Endothelial cell of umbilical vein (primary cell): ENCODE measurements around the gene OR1M1. TPM values are rescaled to one million over a fixed set of nuclear protein-coding genes. Genes with fewer than 3 reads are reported as not detected.

ENCODE experiments used
- BruUV-seq: library from RNA; stranded (reverse); fragments of 400-500 nt; replicated peaks from 2 replicates; lab custom pipeline; 2021; lab: Mats Ljungman, UMichigan
- CTCF ChIA-PET: fragments of 300-600, 350-600 bp; sonication (Branson Sonifier 250); formaldehyde crosslinking; loops from one replicate; lab custom pipeline; 2021; ENCODE audit warnings: antibody characterized with exemption, inconsistent platforms; lab: Charles Lee
- POLR2A ChIA-PET: fragments of 300-600, 350-600 bp; sonication (Branson Sonifier 250); formaldehyde crosslinking; loops from one replicate; lab custom pipeline; 2021; ENCODE audit warnings: antibody characterized with exemption, inconsistent platforms; lab: Charles Lee
- DNase-seq: peaks from one replicate; pipeline ENCODE4 v3.0.0-alpha.2; 2011; ENCODE audit warnings: low read depth, low spot score
- FAIRE-seq: peaks from 2 replicates; lab custom pipeline; 2011; peaks lifted over from hg19 to GRCh38; lab: Jason Lieb, UNC
- H2AFZ ChIP-seq: 2 replicates; pipeline ENCODE4 v1.6.0; 2012; ENCODE audit warnings: low read depth, low read length, control low read depth, inconsistent platforms
- H3K27ac ChIP-seq: 2 replicates; pipeline ENCODE4 v1.5.1; 2011; ENCODE audit warnings: low read depth, mild to moderate bottlenecking, control low read depth, low read length, moderate library complexity; ENCODE audit not compliant: insufficient read depth
- H3K27me3 ChIP-seq, 2 experiments: 2 replicates each; pipeline versions ENCODE4 v1.6.0 to v1.6.1; 2011; ENCODE audit warnings: low read length in 2 of 2, mixed read lengths in 1 of 2; ENCODE audit not compliant: control insufficient read depth in 2 of 2, insufficient read depth in 2 of 2
- H3K36me3 ChIP-seq, 2 experiments: 2 replicates in 1 of 2; 3 replicates in 1 of 2; pipeline ENCODE4 v1.5.1; 2011; ENCODE audit warnings: low read length in 2 of 2, mild to moderate bottlenecking in 1 of 2, moderate library complexity in 1 of 2; ENCODE audit not compliant: control insufficient read depth in 2 of 2, insufficient read depth in 2 of 2; ENCODE audit errors: extremely low read depth in 1 of 2
- H3K4me1 ChIP-seq: 3 replicates; pipeline ENCODE4 v1.5.1; 2011; ENCODE audit warnings: mild to moderate bottlenecking, low read length; ENCODE audit not compliant: control insufficient read depth, insufficient read depth; ENCODE audit errors: extremely low read depth
- H3K4me2 ChIP-seq: 2 replicates; pipeline ENCODE4 v1.6.1; 2011; ENCODE audit warnings: low read length, control low read depth, mixed read lengths; ENCODE audit not compliant: insufficient read depth
- H3K4me3 ChIP-seq, 3 experiments: fragments of 200-600 bp in 1 of 3; sonication (generic), shearing (Covaris generic) in 1 of 3; replicated peaks in 1 of 3; 2 replicates each; pipeline ENCODE4 v1.5.1; 2011 to 2016; ENCODE audit warnings: control low read depth in 3 of 3, low read length in 3 of 3, mild to moderate bottlenecking in 2 of 3, inconsistent platforms in 1 of 3, low read depth in 1 of 3, moderate library complexity in 1 of 3; ENCODE audit not compliant: insufficient read depth in 1 of 3
- H3K79me2 ChIP-seq: 2 replicates; pipeline ENCODE4 v1.6.0; 2012; ENCODE audit warnings: low read length, inconsistent platforms; ENCODE audit not compliant: control insufficient read depth, insufficient read depth
- H3K9ac ChIP-seq: replicated peaks from 2 replicates; pipeline ENCODE3; 2011; ENCODE audit warnings: low read length, control low read depth; ENCODE audit not compliant: insufficient read depth; ENCODE audit errors: extremely low read depth
- H3K9me1 ChIP-seq: replicated peaks from 3 replicates; pipeline ENCODE4 v1.6.0; 2011; ENCODE audit warnings: mild to moderate bottlenecking, low read length; ENCODE audit not compliant: control insufficient read depth, insufficient read depth; ENCODE audit errors: extremely low read depth
- H3K9me3 ChIP-seq: replicated peaks from 2 replicates; pipeline ENCODE4 v1.5.1; 2012; ENCODE audit warnings: low read length, inconsistent platforms; ENCODE audit not compliant: control insufficient read depth, insufficient read depth
- H4K20me1 ChIP-seq: replicated peaks from 2 replicates; pipeline ENCODE3; 2011; ENCODE audit warnings: mild to moderate bottlenecking, low read length; ENCODE audit not compliant: control insufficient read depth, insufficient read depth; ENCODE audit errors: extremely low read depth
- EZH2 ChIP-seq: IDR thresholded peaks from 2 replicates; pipeline ENCODE4 v1.6.1; 2012; ENCODE audit warnings: borderline replicate concordance, low read depth, mild to moderate bottlenecking, moderate library complexity, low read length, inconsistent platforms; ENCODE audit not compliant: severe bottlenecking
- FOS ChIP-seq: IDR thresholded peaks from 2 replicates; pipeline ENCODE4 v1.6.1; 2011; ENCODE audit warnings: mild to moderate bottlenecking, low read length, moderate library complexity, borderline replicate concordance; ENCODE audit not compliant: insufficient read depth
- GATA2 ChIP-seq: IDR thresholded peaks from 2 replicates; pipeline ENCODE4 v1.7.0; 2011; ENCODE audit warnings: low read depth, mild to moderate bottlenecking, moderate library complexity, mixed read lengths, low read length; ENCODE audit not compliant: insufficient read length, insufficient read depth
- JUN ChIP-seq: IDR thresholded peaks from 2 replicates; pipeline ENCODE4 v1.6.1; 2011; ENCODE audit warnings: borderline replicate concordance, low read depth; ENCODE audit not compliant: insufficient read length, insufficient read depth
- MYC ChIP-seq: IDR thresholded peaks from one replicate; pipeline ENCODE4 v1.6.1; 2011; ENCODE audit warnings: mild to moderate bottlenecking, low read depth, low read length
- POLR2A ChIP-seq: IDR thresholded peaks from 2 replicates; pipeline ENCODE4 v1.6.1; 2012; ENCODE audit warnings: low read depth, mild to moderate bottlenecking, control low read depth, low read length
- POLR2AphosphoS5 ChIP-seq: IDR thresholded peaks from 2 replicates; pipeline ENCODE4 v1.6.1; 2012; ENCODE audit warnings: low read depth, mild to moderate bottlenecking, control low read depth, low read length, moderate library complexity; ENCODE audit not compliant: insufficient read depth
- dilution Hi-C: fragments of 300-500 bp; cut with MboI; formaldehyde crosslinking; loops from one replicate; pipeline ENCODE4 v1.15.0; 2019; ENCODE audit warnings: low sequenced_read_pairs; ENCODE audit not compliant: extremely low pct_ligation_motif_present
- intact Hi-C: fragments of 100-400 bp; cut with micrococcal nuclease; formaldehyde crosslinking; loops from one replicate; pipeline ENCODE4 v1.10.0; 2022
- polyA plus RNA-seq, 4 experiments: library from polyadenylated mRNA; depleted of rRNA in 3 of 4; stranded (reverse) in 3 of 4; unstranded in 1 of 4; fragments of >200 nt; gene quantifications; 2 replicates each; pipeline versions ENCODE4 v1.2.1 to v1.2.3, GENCODE V29; 2011 to 2012; ENCODE audit warnings: missing spikeins in 1 of 4
- total RNA-seq: library from RNA; stranded (reverse); gene quantifications from 2 replicates; pipeline ENCODE4 v1.2.3, GENCODE V29; 2021
- TF ChIP-seq, protein P1 (sequence below): IDR thresholded peaks from 2 replicates; pipeline ENCODE4 v1.6.1; 2011; ENCODE audit not compliant: insufficient read depth, insufficient read length
- TF ChIP-seq, protein P2 (sequence below), 2 donors: IDR thresholded peaks; 1 replicate in 1 of 2; 2 replicates in 1 of 2; pipeline ENCODE4 v1.5.1; 2011; ENCODE audit warnings: low read length in 2 of 2, mild to moderate bottlenecking in 2 of 2, moderate library complexity in 2 of 2, control low read depth in 1 of 2, inconsistent platforms in 1 of 2, low read depth in 1 of 2; ENCODE audit not compliant: insufficient read depth in 1 of 2; ENCODE audit errors: extremely low read depth in 1 of 2

Gene OR1M1
- total and polyA plus RNA-seq, 2 donors (not counting 3 experiments of a cell fraction or from before 2014, with no cell fraction given) = not detected

- CTCF ChIA-PET = no interaction called here
- no peak overlapping the region for H3K4me3 ChIP-seq
- POLR2A ChIA-PET = no interaction called here
- dilution Hi-C loops (no loop called here), intact Hi-C loops (no loop called here)
- H2AFZ ChIP-seq = no peak overlapping the region
- no TSS peak for BruUV-seq
- no peaks in the 10 kb centered on the region for H3K79me2 ChIP-seq
- TF ChIP-seq MYC (no peak), POLR2AphosphoS5 (no peak)
- no peaks in the 10 kb centered on the region for H3K27me3 ChIP-seq
- no peak for FAIRE-seq
- H3K27ac ChIP-seq = no peak overlapping the region
- H3K4me1 ChIP-seq = no peaks in the 10 kb centered on the region
- no peak overlapping the region for H3K9ac ChIP-seq
- H3K36me3 ChIP-seq = no peaks in the 10 kb centered on the region
- H4K20me1 ChIP-seq = no peaks in the 10 kb centered on the region
- DNase-seq = no peak
- no peak overlapping the region for H3K4me2 ChIP-seq
- H3K9me3 ChIP-seq = no peaks in the 10 kb centered on the region
- no peaks in the 10 kb centered on the region for H3K9me1 ChIP-seq
Measured at GRCh38 chr19:9044449-9044848, 42.4 kb upstream of the OR1M1 start.

DNA sequence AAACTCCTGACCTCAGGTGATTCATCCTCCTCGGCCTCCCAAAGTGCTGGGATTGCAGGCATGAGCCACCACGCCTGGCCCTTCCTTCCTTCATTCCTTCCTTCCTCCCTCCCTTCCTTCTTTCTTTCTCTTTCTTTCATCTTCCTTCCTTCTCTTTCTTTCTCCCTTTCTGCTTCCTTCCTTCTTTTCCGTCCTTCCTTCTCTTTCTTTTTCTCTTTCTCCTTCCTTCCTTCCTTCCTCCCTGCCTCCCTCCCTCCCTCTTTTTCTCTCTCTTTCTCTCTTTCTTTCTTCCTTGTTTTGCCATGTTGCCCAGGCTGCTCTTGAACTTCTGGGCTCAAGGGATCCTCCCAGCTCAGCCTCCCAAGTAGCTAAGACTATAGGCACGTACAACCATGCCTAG, 40.2 kb upstream of the OR1M1 start:
- TF ChIP-seq MYC (no peak), EZH2 (no peak), FOS (no peak), POLR2A (no peak), POLR2AphosphoS5 (no peak), GATA2 (no peak), JUN (no peak)
- TF ChIP-seq, protein P1, sequence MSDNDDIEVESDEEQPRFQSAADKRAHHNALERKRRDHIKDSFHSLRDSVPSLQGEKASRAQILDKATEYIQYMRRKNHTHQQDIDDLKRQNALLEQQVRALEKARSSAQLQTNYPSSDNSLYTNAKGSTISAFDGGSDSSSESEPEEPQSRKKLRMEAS = no peak
- TF ChIP-seq, protein P2, sequence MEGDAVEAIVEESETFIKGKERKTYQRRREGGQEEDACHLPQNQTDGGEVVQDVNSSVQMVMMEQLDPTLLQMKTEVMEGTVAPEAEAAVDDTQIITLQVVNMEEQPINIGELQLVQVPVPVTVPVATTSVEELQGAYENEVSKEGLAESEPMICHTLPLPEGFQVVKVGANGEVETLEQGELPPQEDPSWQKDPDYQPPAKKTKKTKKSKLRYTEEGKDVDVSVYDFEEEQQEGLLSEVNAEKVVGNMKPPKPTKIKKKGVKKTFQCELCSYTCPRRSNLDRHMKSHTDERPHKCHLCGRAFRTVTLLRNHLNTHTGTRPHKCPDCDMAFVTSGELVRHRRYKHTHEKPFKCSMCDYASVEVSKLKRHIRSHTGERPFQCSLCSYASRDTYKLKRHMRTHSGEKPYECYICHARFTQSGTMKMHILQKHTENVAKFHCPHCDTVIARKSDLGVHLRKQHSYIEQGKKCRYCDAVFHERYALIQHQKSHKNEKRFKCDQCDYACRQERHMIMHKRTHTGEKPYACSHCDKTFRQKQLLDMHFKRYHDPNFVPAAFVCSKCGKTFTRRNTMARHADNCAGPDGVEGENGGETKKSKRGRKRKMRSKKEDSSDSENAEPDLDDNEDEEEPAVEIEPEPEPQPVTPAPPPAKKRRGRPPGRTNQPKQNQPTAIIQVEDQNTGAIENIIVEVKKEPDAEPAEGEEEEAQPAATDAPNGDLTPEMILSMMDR (IDR thresholded peaks at IDR 0.05; ENCODE audit: extremely low read depth in 1 of 2, insufficient read depth in 1 of 2, low read depth in 1 of 2, low read length in 2 of 2) = no peak
- Histone ChIP-seq H3K9me1 (no peaks in the 10 kb centered on the region), H3K9me3 (no peaks in the 10 kb centered on the region), H3K4me2 (no peak overlapping the region), H2AFZ (no peak overlapping the region), H3K27ac (no peak overlapping the region), H3K9ac (no peak overlapping the region), H3K27me3 (no peaks in the 10 kb centered on the region), H4K20me1 (no peaks in the 10 kb centered on the region), H3K4me1 (no peaks in the 10 kb centered on the region), H3K4me3 (no peak overlapping the region), H3K36me3 (no peaks in the 10 kb centered on the region), H3K79me2 (no peaks in the 10 kb centered on the region)
- DNase-seq (no peak), FAIRE-seq (no peak)
- ChIA-PET POLR2A (no interaction called here), CTCF (no interaction called here)
- dilution Hi-C loops (no loop called here), intact Hi-C loops (no loop called here)
- BruUV-seq = no TSS peak
